OCI-LY3 (cell line): Measurements from ENCODE around the gene SHROOM2.

Experiments used
- EZH2phosphoT487 ChIP-seq: fragments of 200-600 bp; shearing (Covaris generic); IDR thresholded peaks from 2 replicates; pipeline ENCODE4 v1.6.1; 2018; ENCODE audit warnings: antibody characterized with exemption, mixed run types, low read depth
- TF ChIP-seq, protein P1 (sequence below): fragments of 200-600, 300-600 bp; sonication (generic); IDR thresholded peaks from 2 replicates; pipeline ENCODE4 v1.5.1; 2014; ENCODE audit warnings: antibody characterized with exemption, low read length, low read depth

DNA sequence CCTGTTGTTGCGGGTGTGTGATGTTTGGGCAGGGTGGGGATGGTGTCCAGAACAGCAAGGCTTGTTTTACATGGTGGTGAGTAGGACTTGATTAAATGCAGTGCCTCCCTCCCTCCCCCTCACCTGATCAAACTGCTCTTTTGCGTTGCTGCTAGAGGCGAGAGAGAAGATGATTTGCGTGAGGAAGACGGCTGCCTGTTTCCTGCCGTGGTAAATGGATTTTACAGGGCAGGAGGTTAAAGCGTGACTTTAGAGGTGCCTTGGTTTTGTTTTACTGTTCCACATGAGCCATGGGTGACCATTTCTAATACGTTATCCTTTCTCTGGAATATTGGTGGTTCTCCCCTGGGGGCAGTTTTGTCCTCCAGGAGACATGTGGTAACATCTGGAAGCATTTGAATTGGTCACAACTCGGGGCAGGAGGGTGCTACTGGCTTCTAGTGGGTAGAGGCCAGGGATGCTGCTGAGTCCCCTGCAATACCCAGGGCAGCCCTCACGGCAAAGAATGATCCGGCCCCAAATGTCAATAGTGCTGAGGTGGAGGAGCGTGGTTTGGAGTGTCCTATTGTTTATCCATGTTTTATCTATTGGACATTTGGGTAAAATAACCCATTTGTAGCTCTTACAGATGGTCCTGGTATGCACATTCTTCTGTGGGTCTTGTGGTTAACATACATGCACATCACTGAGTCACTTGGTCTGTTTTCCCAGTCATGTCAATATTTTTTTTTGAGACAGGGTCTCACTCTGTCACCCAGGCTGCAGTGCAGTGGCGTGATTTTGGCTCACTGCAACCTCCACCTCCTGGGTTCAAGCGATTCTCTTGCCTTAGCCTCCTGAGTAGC lies 73.7 kb downstream of the SHROOM2 start:
- TF ChIP-seq, protein P1, sequence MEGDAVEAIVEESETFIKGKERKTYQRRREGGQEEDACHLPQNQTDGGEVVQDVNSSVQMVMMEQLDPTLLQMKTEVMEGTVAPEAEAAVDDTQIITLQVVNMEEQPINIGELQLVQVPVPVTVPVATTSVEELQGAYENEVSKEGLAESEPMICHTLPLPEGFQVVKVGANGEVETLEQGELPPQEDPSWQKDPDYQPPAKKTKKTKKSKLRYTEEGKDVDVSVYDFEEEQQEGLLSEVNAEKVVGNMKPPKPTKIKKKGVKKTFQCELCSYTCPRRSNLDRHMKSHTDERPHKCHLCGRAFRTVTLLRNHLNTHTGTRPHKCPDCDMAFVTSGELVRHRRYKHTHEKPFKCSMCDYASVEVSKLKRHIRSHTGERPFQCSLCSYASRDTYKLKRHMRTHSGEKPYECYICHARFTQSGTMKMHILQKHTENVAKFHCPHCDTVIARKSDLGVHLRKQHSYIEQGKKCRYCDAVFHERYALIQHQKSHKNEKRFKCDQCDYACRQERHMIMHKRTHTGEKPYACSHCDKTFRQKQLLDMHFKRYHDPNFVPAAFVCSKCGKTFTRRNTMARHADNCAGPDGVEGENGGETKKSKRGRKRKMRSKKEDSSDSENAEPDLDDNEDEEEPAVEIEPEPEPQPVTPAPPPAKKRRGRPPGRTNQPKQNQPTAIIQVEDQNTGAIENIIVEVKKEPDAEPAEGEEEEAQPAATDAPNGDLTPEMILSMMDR: no peak
- no peak for TF ChIP-seq EZH2phosphoT487
